ENCODE results near the gene PI4KA. TPM values are rescaled to one million over a fixed set of nuclear protein-coding genes. Genes with fewer than 3 reads are reported as not detected.

Gene PI4KA
- total and polyA plus RNA-seq, 2 of the 13 experiments (the other 11 are each of a cell fraction or from before 2014, with no cell fraction given), result 27.4 to 56.4 TPM

- peak; percentile 50 for TF ChIP-seq ZNF687 (CRISPR knock-in tag; IDR thresholded peaks at IDR 0.05)
- TF ChIP-seq GPN1 (CRISPR knock-in tag; IDR thresholded peaks at IDR 0.05; ENCODE audit: borderline replicate concordance), result no peak
- TF ChIP-seq JDP2 (CRISPR knock-in tag; IDR thresholded peaks at IDR 0.05; ENCODE audit: borderline replicate concordance), result no peak
Observed at GRCh38 chr22:20803696-20804324, 54.8 kb downstream of the PI4KA start (continued).

DNA sequence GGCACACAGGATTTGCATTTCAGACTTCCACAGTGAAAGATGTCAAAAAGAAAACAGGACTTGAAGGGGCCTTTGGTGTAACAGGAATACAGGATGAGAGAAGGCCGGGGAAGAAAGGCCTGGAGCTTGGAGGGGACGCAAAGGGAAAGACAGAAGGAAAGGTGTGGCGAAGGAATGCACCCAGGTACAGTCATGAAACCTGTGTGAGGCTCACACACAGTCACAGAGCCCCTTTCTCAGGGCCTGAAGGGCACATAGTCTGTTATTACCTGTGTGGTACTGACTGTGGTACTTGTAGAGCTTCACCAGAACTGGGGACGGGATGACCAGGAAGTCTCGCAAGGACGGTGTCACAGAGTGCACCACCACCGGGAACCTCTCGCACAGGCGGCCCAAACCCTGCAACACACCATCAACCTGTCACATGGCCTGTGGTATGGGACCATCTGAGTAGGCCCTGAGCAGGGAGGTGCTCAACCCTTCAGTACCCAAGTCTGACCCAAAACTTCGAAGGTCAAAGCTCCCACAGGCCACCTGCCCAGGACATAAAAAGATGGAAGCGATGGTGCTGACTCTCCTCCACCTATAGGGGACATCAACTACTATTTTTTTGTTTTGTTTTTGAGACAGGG lies 55.6 kb downstream of the PI4KA start:
- BruUV-seq (replicated peaks), result no TSS peak
- WGBS (ENCODE audit: low lambda C conversion rate), result 92% methylated on average over 5 of the region's 11 CpGs
- no peak overlapping the region for H3K27ac ChIP-seq (ENCODE audit: extremely low read length, insufficient read depth, low read length)
- in situ Hi-C loops (cut with HindIII; ENCODE audit: extremely low pct_ligation_motif_present, low pct_unique_long_range_greater_than_20kb) (no loop called here), intact Hi-C loops (cut with micrococcal nuclease; ENCODE audit: unreplicated experiment) (no loop called here)
- ChIA-PET POLR2A (interaction anchor here (1.4 kb wide), 1 partner anchor 12 kb away, joined by 3 read pairs; no protein-coding TSS in a partner anchor), CTCF (ENCODE audit: low intra/inter-chr PET ratio, low total read pairs) (interaction anchor here (1.2 to 1.7 kb wide), 2 partner anchors 25 to 82 kb away, joined by 3 to 12 read pairs; no protein-coding TSS in a partner anchor)
- H3K4me2 ChIP-seq (ENCODE audit: low read depth, low read length), result no peak overlapping the region
- H3K9me3 ChIP-seq (ENCODE audit: low read length), result no peaks in the 10 kb centered on the region
- H4K20me1 ChIP-seq (ENCODE audit: insufficient read depth, low read length), result no peaks in the 10 kb centered on the region
- FAIRE-seq, result no peak
- H3K27me3 ChIP-seq (ENCODE audit: control insufficient read depth in 1 of 2, insufficient read depth in 2 of 2, low read length in 2 of 2), result no peaks in the 10 kb centered on the region
- H3K4me1 ChIP-seq (ENCODE audit: insufficient read depth, low read length), result no peaks in the 10 kb centered on the region
- no peak overlapping the region for H3K4me3 ChIP-seq (replicated peaks in 1 of 3; ENCODE audit: insufficient read depth in 1 of 3, low read depth in 2 of 3, low read length in 3 of 3)
- DNase-seq (ENCODE audit: low spot score), result no peak
- no peak overlapping the region for H2AFZ ChIP-seq (ENCODE audit: low read length)
- H3K9ac ChIP-seq (ENCODE audit: insufficient read depth, low read depth, low read length), result no peak overlapping the region
- H3K36me3 ChIP-seq (replicated peaks in 1 of 2; ENCODE audit: control insufficient read depth in 1 of 2, insufficient read depth in 2 of 2, low read length in 2 of 2), result peaks cover 34 to 84% of the 10 kb centered on the region in 2 experiments
- H3K79me2 ChIP-seq (ENCODE audit: insufficient read depth, low read length), result no peaks in the 10 kb centered on the region
- no peak for ATAC-seq
- TF ChIP-seq ZNF569 (CRISPR knock-in tag; IDR thresholded peaks at IDR 0.05; ENCODE audit: borderline replicate concordance) (no peak), DBP (CRISPR knock-in tag; IDR thresholded peaks at IDR 0.05; ENCODE audit: not compliant biosample characterization) (no peak), HOMEZ (CRISPR knock-in tag; IDR thresholded peaks at IDR 0.05; ENCODE audit: low read depth) (no peak), ZSCAN31 (CRISPR knock-in tag; IDR thresholded peaks at IDR 0.05; ENCODE audit: low read depth) (no peak), ZNF749 (CRISPR knock-in tag; IDR thresholded peaks at IDR 0.05; ENCODE audit: borderline replicate concordance) (no peak), ZNF235 (CRISPR knock-in tag; IDR thresholded peaks at IDR 0.05; ENCODE audit: borderline replicate concordance) (no peak), TBL1XR1 (IDR thresholded peaks at IDR 0.05; ENCODE audit: borderline replicate concordance, low read length, partially characterized antibody) (no peak), ESRRA (CRISPR knock-in tag; IDR thresholded peaks at IDR 0.05; ENCODE audit: low read depth) (no peak), CREBL2 (CRISPR knock-in tag; IDR thresholded peaks at IDR 0.05; ENCODE audit: borderline replicate concordance) (no peak), SOX5 (CRISPR knock-in tag; IDR thresholded peaks at IDR 0.05; ENCODE audit: borderline replicate concordance) (no peak), ZNF572 (CRISPR knock-in tag; IDR thresholded peaks at IDR 0.05) (no peak), XRCC5 (optimal IDR thresholded peaks at IDR 0.05; ENCODE audit: low read length) (no peak)

Measured in HepG2 (cell line).